NCI-H2196 treated with DMSO at 0.1 percent for 48 hours (cell line): ENCODE measurements around the gene RBFOX2.
"Not testable (repeated sequence)": the region's sequence is repeated elsewhere in the genome, so short reads cannot be mapped to it uniquely, and the experiment has no call there.

Experiments
- DNase-seq: peaks from one replicate; lab custom pipeline; 2025; ENCODE audit not compliant: unreplicated experiment; lab: John Stamatoyannopoulos, UW

RBFOX2 gene

GRCh38 chr22:35743326-35743860 is 285.2 kb downstream of the RBFOX2 start:
- DNase-seq: no peak

GRCh38 chr22:35742342-35743100 is 286.1 kb downstream of the RBFOX2 start:
- DNase-seq: no peak

GRCh38 chr22:35740616-35741015 is 288.0 kb downstream of the RBFOX2 start:
- DNase-seq: no peak

GRCh38 chr22:35739931-35740380 is 288.7 kb downstream of the RBFOX2 start:
- no peak for DNase-seq

GRCh38 chr22:35739076-35739930 is 289.3 kb downstream of the RBFOX2 start:
- DNase-seq: no peak

- not testable (repeated sequence) for DNase-seq
Observed at GRCh38 chr22:35737886-35738285, 290.7 kb downstream of the RBFOX2 start.

- DNase-seq: no peak
Observed at GRCh38 chr22:35736701-35737100, 291.9 kb downstream of the RBFOX2 start.

- no peak for DNase-seq
Observed at GRCh38 chr22:35736166-35736565, 292.5 kb downstream of the RBFOX2 start.

- DNase-seq: no peak
Observed at GRCh38 chr22:35735542-35735941, 293.1 kb downstream of the RBFOX2 start.

- DNase-seq: no peak
Observed at GRCh38 chr22:35734517-35734827, 294.2 kb downstream of the RBFOX2 start.

GRCh38 chr22:35733791-35734516 is 294.7 kb downstream of the RBFOX2 start:
- no peak for DNase-seq

GRCh38 chr22:35733036-35733435 is 295.6 kb downstream of the RBFOX2 start:
- DNase-seq: no peak

- no peak for DNase-seq
Observed at GRCh38 chr22:35732116-35732515, 296.5 kb downstream of the RBFOX2 start.

GRCh38 chr22:35731321-35731720 is 297.3 kb downstream of the RBFOX2 start:
- no peak for DNase-seq

GRCh38 chr22:35729309-35729698 is 299.3 kb downstream of the RBFOX2 start:
- no peak for DNase-seq

- DNase-seq: no peak
Observed at GRCh38 chr22:35728639-35729308, 299.9 kb downstream of the RBFOX2 start.

GRCh38 chr22:35727436-35727835 is 301.2 kb downstream of the RBFOX2 start:
- DNase-seq: no peak

- DNase-seq: no peak
Observed at GRCh38 chr22:35726933-35727332, 301.7 kb downstream of the RBFOX2 start.

GRCh38 chr22:35726398-35726797 is 302.2 kb downstream of the RBFOX2 start:
- no peak for DNase-seq

GRCh38 chr22:35725521-35725920 is 303.1 kb downstream of the RBFOX2 start:
- DNase-seq: no peak

GRCh38 chr22:35721960-35722359 is 306.7 kb downstream of the RBFOX2 start:
- no peak for DNase-seq
